ENCODE data around the gene GNAI3. TPM values are rescaled to one million over a fixed set of nuclear protein-coding genes. Genes with fewer than 3 reads are reported as not detected.

Gene GNAI3
- polyA plus RNA-seq, 1 donor (not counting 4 experiments of a cell fraction or from before 2014, with no cell fraction given), result 14.1 TPM

- H3K9me1 ChIP-seq (ENCODE audit: control insufficient read depth, extremely low read depth, insufficient read depth, low read length), result no peaks in the 10 kb centered on the region
- DNase-seq (ENCODE audit: low read depth, low spot score) (no peak), FAIRE-seq (no peak)
- no peaks in the 10 kb centered on the region for H3K36me3 ChIP-seq (ENCODE audit: control insufficient read depth in 2 of 2, extremely low read depth in 1 of 2, insufficient read depth in 2 of 2, low read length in 2 of 2)
- H3K4me3 ChIP-seq (ENCODE audit: control insufficient read depth in 2 of 3, extremely low read depth in 1 of 3, insufficient read depth in 2 of 3, low read depth in 1 of 3, low read length in 3 of 3), result no peak overlapping the region
- H3K4me2 ChIP-seq (ENCODE audit: control insufficient read depth, extremely low read depth, insufficient read depth, low read depth, low read length), result no peak overlapping the region
- H3K27me3 ChIP-seq (ENCODE audit: control insufficient read depth, extremely low read depth, insufficient read depth, low read length), result no peaks in the 10 kb centered on the region
- H3K27ac ChIP-seq (ENCODE audit: control insufficient read depth, insufficient read depth, low read length), result no peak overlapping the region
- H2AFZ ChIP-seq (ENCODE audit: control insufficient read depth, low read length), result no peak overlapping the region
- H4K20me1 ChIP-seq (ENCODE audit: control insufficient read depth, extremely low read depth, insufficient read depth, low read length), result no peaks in the 10 kb centered on the region
- H3K9me3 ChIP-seq (ENCODE audit: control insufficient read depth, low read depth, low read length), result no peaks in the 10 kb centered on the region
- H3K4me1 ChIP-seq (ENCODE audit: control insufficient read depth, extremely low read depth, insufficient read depth, low read length), result no peaks in the 10 kb centered on the region
- no peak for TF ChIP-seq EZH2 (IDR thresholded peaks at IDR 0.05; ENCODE audit: low read length)
- TF ChIP-seq, protein P1, sequence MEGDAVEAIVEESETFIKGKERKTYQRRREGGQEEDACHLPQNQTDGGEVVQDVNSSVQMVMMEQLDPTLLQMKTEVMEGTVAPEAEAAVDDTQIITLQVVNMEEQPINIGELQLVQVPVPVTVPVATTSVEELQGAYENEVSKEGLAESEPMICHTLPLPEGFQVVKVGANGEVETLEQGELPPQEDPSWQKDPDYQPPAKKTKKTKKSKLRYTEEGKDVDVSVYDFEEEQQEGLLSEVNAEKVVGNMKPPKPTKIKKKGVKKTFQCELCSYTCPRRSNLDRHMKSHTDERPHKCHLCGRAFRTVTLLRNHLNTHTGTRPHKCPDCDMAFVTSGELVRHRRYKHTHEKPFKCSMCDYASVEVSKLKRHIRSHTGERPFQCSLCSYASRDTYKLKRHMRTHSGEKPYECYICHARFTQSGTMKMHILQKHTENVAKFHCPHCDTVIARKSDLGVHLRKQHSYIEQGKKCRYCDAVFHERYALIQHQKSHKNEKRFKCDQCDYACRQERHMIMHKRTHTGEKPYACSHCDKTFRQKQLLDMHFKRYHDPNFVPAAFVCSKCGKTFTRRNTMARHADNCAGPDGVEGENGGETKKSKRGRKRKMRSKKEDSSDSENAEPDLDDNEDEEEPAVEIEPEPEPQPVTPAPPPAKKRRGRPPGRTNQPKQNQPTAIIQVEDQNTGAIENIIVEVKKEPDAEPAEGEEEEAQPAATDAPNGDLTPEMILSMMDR (optimal IDR thresholded peaks at IDR 0.05 in 1 of 3, IDR thresholded peaks at IDR 0.05 in 1 of 3, conservative IDR thresholded peaks at IDR 0.05 in 1 of 3; ENCODE audit: extremely low read depth in 1 of 3, insufficient read depth in 2 of 3, low read length in 3 of 3), result no peak
- no peaks in the 10 kb centered on the region for H3K79me2 ChIP-seq (ENCODE audit: control insufficient read depth, insufficient read depth, low read length)
- H3K9ac ChIP-seq (ENCODE audit: control insufficient read depth, extremely low read depth, insufficient read depth, low read length), result no peak overlapping the region
- dilution Hi-C loops (cut with MboI; ENCODE audit: extremely low pct_ligation_motif_present, low sequenced_read_pairs), result no loop called here
Observed at GRCh38 chr1:109641078-109641740, 92.8 kb downstream of the GNAI3 start.

GRCh38 chr1:109641861-109642260 lies 93.4 kb downstream of the GNAI3 start:
- FAIRE-seq, result no peak
- Histone ChIP-seq H4K20me1 (ENCODE audit: control insufficient read depth, extremely low read depth, insufficient read depth, low read length) (no peaks in the 10 kb centered on the region), H3K9me1 (ENCODE audit: control insufficient read depth, extremely low read depth, insufficient read depth, low read length) (no peaks in the 10 kb centered on the region), H3K79me2 (ENCODE audit: control insufficient read depth, insufficient read depth, low read length) (no peaks in the 10 kb centered on the region), H3K4me3 (ENCODE audit: control insufficient read depth in 2 of 3, extremely low read depth in 1 of 3, insufficient read depth in 2 of 3, low read depth in 1 of 3, low read length in 3 of 3) (no peak overlapping the region), H3K4me2 (ENCODE audit: control insufficient read depth, extremely low read depth, insufficient read depth, low read depth, low read length) (no peak overlapping the region), H3K4me1 (ENCODE audit: control insufficient read depth, extremely low read depth, insufficient read depth, low read length) (no peaks in the 10 kb centered on the region), H3K36me3 (ENCODE audit: control insufficient read depth in 2 of 2, extremely low read depth in 1 of 2, insufficient read depth in 2 of 2, low read length in 2 of 2) (no peaks in the 10 kb centered on the region), H3K27ac (ENCODE audit: control insufficient read depth, insufficient read depth, low read length) (no peak overlapping the region), H3K9me3 (ENCODE audit: control insufficient read depth, low read depth, low read length) (no peaks in the 10 kb centered on the region), H2AFZ (ENCODE audit: control insufficient read depth, low read length) (no peak overlapping the region), H3K27me3 (ENCODE audit: control insufficient read depth, extremely low read depth, insufficient read depth, low read length) (no peaks in the 10 kb centered on the region), H3K9ac (ENCODE audit: control insufficient read depth, extremely low read depth, insufficient read depth, low read length) (no peak overlapping the region)
- TF ChIP-seq EZH2 (IDR thresholded peaks at IDR 0.05; ENCODE audit: low read length), result no peak
- TF ChIP-seq, protein P1 (optimal IDR thresholded peaks at IDR 0.05 in 1 of 3, IDR thresholded peaks at IDR 0.05 in 1 of 3, conservative IDR thresholded peaks at IDR 0.05 in 1 of 3; ENCODE audit: extremely low read depth in 1 of 3, insufficient read depth in 2 of 3, low read length in 3 of 3), result no peak
- dilution Hi-C loops (cut with MboI; ENCODE audit: extremely low pct_ligation_motif_present, low sequenced_read_pairs), result no loop called here
- DNase-seq (ENCODE audit: low read depth, low spot score), result no peak
